ENCODE results near the gene CHD2.

DNA sequence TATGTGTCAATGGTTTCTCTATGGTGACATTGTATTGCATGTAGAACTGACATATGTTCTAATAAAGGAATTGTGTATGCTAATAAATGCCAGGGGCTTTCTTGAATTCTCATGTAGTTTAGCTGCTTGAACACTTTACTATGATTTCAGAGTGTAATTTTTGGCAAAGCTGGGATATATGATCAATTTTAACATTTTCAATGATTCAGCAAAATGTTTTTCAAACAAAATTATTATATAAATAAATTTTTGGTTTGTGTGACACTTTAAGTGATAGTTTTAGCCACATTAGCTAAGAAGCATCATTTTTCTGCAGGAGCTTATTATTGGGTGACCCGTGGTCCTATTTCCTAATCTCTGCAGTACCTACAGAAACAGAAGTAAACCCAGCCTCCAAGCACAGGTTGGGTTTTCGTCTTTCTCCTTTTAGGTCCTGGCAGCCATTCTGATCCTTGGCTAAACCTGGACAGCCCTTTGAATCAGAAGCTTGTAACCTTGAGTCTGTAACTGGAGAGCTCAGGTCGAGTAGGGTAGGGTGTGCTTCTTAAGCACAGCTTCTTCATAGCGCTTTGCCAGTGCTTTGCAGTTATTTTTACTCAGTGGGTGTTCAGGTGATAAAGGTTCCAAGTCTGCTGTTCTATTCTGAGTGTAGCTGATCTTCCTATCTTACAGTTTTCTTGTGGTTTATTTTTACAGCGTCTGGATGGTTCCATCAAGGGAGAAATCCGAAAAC lies 74.2 kb downstream of the CHD2 start:
- TF ChIP-seq EZH2phosphoT487 (IDR thresholded peaks at IDR 0.05; ENCODE audit: insufficient read depth, low read depth): no peak
- no peak for TF ChIP-seq EZH2 (IDR thresholded peaks at IDR 0.05; ENCODE audit: insufficient read depth, poor library complexity, severe bottlenecking)

All from GM23248 (cell line).